HG02943 (cell line): ENCODE results near the gene KLF6.

Experiments used
- ATAC-seq: cut with Tn5 transposase; IDR thresholded peaks from one replicate; pipeline ENCODE4 v1.9.1; 2021; ENCODE audit warnings: mild to moderate bottlenecking, low read depth, moderate library complexity; ENCODE audit not compliant: unreplicated experiment

The KLF6 gene

DNA sequence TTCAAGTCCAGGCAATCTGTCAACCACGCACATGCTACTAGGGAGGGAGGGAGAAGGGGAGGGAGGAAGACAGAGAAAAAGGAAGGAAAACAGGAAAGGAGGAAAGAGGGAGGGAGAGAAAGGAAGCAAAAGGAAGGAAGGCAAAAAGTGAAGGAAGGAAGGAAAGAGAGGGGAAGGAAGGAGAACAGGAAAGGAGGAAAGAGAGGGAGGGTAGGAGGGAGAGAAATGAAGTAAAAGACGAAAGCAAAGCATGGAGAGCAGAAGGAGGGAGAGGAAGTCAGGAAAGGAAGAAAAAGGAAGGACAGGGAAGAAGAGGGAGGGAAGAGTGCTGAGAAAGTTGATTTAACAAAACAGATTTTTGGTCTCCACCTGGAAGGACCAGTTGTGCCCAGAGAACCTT, 25.6 kb downstream of the KLF6 start:
- no peak for ATAC-seq

DNA sequence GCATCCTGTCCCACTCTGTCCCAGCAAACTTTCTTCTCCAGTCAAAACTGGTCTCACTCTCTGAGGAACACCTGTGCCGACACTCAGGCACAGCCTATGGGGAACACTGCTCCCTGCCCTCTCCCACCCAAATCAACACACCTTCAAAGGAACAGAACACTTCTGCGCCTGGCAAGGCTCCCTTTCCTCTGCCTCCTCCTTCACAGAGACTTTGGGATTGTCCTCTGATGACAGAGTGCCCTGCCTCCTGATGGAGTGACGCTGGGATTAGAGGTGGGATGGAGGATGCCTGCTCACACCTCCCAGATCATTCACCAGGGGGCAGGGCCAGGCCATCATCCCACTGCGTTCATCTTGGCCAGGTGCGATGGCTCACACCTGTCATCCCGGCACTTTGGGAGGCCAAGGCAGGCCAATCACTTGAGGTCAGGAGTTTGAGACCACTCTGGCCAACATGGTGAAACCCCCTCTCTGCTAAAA, 26.5 kb downstream of the KLF6 start:
- no peak for ATAC-seq

DNA sequence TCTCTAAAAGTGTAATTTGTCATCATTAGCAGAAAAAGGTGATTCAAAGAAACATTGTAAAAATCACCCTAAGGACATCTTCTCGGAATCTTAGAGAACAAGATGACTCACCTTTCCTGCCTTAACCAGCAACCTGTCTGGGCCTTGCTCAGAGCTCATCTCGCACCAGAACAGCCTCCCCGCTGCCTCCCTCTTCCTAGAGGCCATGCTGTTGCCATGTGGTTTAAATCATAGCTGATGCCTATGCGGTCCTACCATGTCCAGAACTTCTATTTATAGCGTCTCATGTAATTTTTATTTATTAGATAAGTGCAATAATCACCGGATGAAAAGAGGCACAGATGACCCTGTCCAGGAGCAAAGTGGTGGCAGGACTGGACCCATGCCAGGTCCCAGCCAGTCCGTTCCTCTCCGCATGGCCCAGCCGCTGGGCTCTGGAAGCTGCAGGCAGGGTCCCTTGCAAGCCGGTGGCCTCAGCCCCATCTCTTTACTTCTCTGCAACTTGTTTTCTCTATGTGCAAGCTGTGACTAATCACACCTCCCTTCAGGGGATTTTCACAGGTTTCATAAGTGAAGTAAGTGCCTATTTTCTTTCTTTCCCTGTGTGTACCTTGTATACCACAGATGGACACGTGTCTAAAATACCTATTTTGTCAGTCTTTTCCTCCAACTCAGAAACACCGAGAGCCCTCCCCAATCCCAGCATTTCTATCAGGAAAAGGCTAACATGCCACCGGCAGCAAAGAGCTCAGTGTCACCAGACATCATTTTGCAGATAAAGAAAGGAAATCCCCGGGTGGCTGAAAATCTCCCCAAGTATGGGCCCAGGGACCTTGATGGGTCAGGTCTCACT, 27.1 kb downstream of the KLF6 start:
- peak; percentile 64 for ATAC-seq

DNA sequence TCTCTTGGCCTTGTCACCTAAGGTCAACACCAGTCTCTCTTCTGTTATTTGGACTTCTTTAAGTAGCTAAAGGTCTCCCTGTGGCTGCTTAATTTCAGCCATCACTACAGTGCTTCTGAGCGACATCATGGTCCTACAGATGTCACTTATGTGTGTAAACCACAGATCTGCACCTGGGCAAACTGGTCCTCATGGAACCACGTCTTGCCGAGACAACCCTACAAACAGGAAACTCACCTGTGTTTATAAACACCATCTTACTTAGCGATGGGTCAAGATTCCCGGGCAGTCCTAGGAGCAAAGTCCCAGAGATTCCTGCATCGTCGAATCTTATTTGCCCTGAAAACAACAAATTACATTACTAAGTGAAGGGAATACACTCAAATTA, 27.8 kb downstream of the KLF6 start:
- no peak for ATAC-seq

DNA sequence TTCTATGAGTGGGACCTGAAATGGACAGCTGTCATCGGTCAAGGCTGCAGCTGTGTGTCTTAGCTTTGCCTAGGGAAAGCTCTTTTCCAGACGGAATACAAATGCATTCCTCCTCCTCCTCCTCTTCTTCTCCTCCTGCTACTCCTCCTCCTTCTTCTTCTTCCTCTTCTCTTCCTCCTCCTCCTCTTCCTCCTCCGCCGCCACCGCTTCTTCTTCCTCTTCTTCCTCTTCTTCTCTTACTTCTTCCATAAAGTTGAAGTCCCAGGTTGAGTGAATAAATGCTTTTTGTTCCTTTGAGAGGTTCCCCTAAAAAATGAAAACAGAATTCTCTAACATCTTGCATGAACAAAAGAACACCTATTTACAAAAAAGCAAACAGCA, 28.7 kb downstream of the KLF6 start:
- ATAC-seq: no peak

DNA sequence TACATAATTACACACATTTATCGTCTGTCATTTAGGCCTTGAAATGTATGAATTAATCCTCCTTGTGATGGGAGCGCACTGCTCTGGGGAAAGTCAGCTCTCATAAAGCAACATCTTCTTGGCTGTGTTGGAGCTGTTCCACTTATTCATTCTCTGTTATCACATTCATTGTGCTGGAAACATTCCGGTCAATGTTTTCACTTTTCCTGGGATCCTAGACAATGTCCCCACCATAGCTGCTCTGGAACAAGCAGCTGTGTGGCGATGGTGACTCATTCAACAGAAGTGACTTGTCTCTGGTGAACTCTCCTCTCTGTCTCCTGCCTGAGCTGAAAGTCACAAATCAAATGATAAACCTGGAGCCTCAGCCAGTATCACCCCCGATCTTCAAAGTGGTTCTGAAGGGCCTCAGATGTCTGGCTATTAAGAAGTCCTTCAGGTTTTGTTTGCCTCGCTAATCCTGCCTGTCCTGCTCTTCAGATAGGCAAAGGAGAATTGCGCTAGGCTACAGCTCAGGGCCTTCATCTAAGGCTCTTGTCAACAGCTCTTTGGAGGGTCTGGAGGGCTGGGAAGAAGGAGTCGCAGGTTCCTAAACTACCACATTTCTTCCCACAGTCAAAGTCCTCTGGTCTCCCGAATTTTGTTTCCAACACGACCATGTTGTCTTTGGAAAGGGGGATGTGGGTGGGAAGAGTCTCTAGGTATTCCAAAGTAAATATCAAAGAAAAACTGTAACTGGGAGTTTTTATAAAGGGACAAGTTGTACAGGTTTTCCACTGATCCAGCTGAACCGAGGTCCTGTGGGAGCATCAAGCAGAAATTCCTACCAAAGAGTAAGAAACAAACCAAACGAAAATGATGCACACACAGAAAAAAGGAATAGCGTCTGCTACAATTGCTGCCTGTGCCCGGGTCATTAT, 29.3 kb downstream of the KLF6 start:
- ATAC-seq: no peak

DNA sequence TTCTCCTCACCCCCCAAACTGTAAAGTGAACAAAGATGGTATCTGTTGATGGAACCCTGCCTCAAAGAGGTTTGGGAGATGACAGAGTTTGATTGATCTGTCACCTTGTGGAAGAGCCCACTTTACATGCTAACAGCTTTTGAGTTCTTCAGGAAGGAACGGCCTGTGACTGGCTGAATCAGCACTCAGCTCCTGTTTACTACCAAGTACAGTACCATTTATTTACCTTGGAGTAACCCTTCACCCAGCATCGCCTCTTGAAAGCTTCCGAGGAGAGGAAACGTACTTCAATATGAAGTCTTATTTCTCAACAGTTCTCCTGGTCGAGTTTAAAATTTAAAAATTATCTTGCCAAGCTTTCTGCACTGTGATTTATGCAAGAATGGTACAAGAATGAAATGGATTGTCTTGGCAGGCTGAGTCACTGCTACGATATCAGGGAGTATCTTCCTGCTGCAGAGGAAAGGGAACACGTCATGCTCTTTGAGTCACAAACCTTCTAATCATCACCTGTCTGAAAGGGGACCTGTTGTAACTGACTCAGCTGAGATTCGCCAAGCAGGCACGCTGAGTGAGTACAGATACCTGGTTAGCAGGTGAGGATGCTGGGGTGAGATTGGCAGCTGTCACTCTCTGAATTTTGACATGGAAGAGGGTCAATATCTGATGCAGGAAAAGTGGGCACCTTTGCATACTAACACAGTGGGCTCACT, 30.1 kb downstream of the KLF6 start:
- no peak for ATAC-seq

DNA sequence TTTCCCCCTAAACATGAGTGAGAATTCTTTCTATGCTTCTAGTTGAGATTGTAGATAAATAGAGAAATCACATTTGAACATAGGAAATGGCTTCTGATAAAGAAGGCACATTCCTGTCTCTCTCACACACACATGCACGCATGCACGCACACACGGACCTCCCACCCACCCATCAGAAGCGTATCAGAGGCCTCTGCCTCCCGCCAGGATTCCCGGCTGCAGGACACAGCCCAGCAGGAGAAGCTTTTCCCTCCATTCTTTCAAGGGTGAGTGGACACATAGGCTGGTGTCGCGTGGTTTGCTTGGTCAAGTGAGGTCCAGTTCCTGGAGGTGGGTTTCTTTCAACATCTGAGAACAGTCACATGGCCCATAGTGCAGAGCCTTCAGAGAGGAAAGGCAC, 34.2 kb downstream of the KLF6 start:
- no peak for ATAC-seq

DNA sequence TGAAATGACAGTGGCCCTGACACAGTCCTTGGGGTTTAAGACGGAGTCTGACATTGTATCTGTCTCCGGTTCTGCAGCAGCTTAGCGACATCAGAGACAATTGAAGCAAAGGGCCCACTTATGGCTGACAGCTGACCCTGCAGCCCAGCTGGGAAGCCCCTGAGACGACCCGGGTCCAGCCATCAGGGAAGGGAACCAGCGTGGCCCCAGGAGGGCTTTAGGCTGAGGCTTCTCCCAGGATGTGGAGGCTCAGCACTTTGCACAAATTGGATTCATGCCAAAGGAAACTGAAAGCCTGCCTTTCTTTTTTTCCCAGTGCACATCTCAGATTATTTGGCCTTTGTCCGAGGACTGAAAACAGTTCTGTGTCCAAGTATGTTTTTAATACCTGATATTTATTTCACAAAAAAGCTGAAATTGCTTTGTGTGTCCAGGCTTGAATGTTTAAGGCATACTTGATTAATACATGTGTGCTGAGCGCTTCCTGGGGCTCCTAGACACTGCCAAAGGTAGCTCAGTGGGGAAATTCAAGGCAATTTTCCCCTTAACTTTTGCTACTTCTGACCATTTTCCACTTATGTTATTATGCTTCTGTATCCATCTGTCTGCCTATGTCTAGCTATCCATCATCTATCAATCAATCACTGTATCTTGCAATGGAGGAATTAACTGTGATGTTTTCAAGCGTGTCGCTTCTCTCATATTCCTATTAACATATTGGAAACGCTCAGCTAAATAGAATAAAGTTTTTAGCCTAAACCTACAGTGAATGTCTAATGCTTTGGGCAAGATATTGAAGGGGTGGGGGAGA, 34.8 kb downstream of the KLF6 start:
- no peak for ATAC-seq

DNA sequence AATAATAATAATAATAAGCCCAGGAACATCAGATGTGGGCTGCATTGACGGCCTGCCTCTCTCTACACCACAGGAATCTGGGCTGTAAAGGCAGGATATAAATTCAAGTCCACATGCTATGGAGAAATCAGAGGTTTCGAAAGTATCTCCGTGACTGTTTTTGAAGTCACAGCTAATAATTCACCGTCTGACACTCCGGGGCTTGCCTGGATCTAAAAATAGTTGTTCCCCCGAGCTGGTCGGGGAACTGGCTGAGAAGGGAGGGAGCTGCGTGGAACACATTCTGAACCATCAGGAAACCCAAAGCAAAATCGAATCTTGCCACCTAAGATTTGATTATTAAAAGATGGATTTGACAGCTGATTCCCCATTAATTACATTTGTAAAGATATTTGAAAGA, 35.4 kb downstream of the KLF6 start:
- no peak for ATAC-seq

DNA sequence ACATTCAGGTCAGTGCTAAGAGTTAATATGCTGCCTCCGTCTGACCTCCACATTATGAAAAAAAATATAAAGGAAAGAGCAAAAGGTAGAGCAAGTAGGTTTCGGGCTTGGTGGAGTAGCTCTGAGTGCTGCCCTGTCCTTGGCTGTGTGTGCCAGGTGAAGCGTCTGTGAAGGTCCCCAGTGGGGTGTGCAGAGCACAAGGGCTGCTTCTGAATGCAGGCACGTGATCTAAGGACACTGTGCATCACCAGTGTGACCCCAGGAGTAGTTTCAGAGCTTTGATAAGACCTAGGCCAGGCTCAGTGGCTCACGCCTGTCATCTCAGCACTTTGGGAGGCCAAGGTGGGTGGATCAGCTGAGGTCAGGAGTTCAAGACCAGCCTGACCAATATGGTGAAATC, 36.0 kb downstream of the KLF6 start:
- ATAC-seq: no peak

DNA sequence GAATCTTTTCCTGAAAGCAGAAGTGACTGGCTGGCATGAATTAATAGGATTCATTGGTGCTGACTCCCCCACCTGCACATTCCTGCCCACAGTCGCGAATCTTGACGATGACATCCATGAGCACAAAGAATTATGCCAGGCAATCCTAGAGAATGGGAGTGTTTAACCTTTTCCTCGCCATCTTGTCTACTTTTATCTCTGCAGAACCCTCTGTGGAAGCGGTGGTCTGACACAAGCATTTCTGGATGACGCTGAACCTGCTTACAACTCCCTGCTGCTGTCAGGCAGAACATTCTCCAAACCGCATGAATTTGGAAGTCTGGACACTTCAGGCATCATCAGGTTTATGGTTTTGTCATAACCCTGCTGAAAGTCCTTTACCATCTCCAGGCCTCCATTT, 36.5 kb downstream of the KLF6 start:
- ATAC-seq: no peak

DNA sequence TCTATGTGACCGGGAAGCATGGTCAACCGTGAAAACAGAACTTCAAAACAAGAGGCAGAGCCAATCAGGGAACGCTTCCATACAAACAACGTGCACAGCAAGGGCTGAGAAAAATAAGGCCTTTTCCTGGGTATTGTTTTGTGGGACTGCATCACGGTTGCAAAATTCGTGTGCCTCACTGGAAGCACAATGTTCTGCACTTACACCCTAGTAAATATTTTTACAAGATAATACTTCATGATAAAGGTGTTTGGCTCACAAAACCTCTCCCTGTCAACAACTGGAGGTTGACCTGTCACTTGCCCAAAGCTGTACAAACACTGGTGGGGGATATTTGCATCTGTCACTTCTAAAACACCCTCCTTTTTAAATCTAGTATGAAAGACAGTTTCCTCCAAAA, 37.0 kb downstream of the KLF6 start:
- no peak for ATAC-seq

DNA sequence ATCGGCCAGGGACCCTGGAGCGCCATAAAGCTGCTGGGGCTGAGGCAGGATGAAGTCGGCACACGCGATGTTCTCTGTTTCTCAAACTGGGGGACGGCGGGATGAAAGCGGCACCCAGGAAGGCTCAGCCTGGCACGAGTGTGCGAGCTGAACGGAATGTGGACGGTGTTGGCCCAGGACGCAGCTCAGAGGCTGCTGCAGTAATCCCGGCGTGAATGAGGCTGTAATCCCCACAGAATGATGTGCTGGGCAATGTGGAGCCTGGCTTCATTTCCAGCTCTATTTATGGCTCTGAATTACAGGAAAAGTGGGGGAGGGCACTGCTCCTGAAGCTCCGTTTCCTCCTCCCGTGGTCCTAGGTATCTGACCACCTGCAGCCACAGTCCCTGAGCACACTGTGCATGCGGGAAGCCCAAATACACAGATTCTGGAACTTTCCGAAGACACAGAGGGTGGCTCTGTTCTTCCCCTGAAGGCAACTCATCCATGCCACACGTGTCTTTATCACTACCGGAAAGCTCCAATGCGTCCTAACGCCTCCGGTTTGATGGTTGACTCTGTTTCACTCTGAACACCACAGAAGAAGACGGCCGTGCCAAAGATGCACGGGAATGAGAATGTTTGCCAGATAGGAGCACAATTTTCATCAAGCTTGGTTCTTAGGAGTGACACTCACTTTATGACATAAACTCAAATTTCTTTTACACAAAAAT, 37.6 kb downstream of the KLF6 start:
- ATAC-seq: no peak

DNA sequence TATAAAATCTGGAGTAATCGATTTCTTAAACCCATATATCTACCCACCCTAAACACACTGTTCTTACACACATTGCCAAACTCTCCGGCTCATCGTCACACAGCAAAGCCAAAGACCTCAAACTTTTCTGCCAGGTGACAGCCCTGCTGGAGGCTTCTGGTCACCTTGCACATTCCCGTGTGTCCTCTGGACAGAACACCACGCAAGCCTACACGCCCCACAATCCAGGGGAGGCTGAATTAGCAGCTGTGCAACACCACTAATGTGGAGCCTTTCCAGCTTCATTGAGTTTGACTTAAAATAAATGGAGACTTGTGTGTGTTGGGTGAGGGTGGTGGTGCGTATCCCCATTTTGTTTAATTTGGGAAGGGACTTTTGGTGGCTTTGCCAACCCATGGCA, 38.4 kb downstream of the KLF6 start:
- no peak for ATAC-seq

DNA sequence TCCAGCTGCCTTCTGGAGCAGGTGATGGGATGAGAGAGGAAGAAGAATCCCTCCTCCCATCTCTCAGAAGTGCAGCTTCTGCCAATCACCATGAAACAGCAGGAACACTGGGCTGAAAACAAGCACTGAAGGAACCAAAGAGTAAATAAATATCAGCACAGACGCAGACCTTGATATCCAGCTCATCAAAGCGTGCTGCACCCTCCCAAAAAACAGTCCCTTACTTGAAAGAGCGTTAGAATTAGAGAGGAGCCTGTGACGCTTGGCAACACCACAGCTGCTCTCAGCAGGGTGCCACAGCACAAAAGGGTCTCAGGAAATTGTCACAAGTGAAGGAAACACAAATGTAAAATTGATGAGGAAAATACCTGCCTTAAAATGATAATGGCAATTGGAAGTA, 39.5 kb downstream of the KLF6 start:
- ATAC-seq: no peak

DNA sequence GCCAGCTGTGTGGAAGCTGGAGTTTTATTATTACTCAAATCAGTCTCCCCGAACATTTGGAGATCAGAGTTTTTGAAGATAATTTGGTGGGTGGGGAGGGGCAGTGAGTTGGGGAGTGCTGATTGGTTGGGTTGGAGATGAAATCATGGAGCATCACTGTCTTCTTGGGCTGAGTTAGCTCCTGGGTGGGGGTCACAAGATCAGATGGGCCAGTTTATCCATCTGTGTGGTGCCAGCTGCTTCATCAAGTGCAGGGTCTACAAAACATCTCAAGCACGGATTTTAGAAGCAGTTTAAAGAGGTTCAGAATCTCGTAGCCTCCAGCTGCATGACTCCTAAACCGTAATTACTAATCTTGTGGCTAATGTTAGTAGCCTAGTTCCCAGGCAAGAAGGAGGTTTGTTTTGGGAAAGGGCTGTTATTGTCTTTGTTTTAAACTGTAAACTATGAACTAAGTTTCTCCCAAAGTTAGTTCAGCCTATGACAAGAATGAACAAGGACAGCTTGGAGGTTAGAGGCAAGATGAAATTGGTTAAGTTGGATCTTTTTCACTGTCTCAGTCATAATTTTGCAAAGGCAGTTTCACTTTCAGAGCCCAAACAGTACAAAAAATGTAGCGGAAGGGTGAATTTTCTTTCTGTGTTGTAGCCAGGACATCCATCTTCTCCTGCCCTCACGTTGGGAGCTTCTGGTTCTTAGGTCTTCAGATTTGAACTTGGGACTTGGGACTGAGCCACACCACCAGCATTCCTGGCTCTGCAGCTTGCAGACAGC, 43.1 kb downstream of the KLF6 start:
- ATAC-seq: no peak

DNA sequence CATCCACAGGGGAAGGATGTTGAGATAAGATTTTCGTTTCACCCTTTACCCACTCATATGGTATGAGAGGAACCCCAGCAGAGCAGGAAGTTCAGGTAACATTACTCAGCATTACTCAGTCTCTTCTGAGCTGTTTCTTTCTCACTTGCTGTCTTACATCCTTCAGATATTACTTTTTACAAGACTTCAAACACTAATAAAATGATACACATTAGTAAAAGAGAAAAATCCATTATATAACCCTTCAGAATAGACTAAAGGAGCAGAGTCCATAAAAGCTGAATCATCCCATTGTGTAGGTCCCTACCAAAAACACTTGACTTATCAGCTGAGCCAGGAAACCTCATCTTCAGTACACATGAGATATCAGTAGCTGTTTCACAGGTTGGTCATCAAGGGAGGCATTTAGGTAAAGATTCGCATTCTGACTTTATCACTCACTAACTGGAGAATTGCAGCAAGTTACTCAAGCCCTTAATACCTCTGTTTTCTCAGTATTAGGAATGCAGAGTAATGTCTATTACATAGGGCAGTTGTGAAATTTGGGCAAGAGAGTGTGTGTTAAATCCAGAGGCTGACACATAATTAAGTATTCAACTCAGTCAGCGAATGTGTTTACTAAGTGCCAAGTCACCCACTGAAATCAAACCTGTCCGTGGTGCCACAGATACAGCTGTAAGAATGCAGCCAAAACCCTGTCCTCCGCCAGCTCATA, 44.7 kb downstream of the KLF6 start:
- ATAC-seq: no peak
